Measurements from ENCODE around the gene NOS1. TPM values are rescaled to one million over a fixed set of nuclear protein-coding genes. Genes with fewer than 3 reads are reported as not detected.

The NOS1 gene
- total RNA-seq, 1 experiment from 2014 or later = 2.3 TPM

DNA sequence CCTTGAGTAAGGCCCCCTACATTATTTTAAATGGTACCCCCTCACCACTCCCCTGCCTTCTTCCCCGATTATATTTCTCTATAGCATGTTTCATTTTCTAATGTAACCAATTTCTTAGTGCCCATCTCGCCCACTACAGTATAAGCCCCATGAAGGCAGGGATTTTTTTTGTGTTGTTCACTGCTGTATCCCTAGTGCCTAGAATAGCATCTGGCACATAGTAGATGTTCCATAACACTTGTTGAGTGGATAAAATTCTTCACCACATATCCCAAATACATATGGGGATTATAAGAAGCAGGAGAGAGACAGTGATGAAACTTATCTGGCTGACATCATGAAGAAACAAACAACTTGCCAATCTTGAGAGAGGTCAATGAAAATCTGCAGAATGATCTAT lies 182.7 kb downstream of the NOS1 start:
- Histone ChIP-seq H2BK12ac (ENCODE audit: insufficient read length, low read depth, low read length) (no peak overlapping the region), H3K23me2 (ENCODE audit: insufficient read length, low read depth, low read length, poor library complexity, severe bottlenecking) (no peaks in the 10 kb centered on the region), H3K79me2 (ENCODE audit: insufficient read depth, low read length) (no peaks in the 10 kb centered on the region; the same call in 1 of the 2 replicates), H3K14ac (ENCODE audit: insufficient read depth, low read length) (no peak overlapping the region), H2AK5ac (ENCODE audit: insufficient read length, low read length) (no peak overlapping the region), H2BK20ac (ENCODE audit: low read depth, low read length, poor library complexity, severe bottlenecking) (no peak overlapping the region), H3K4ac (ENCODE audit: low read depth, low read length) (no peak overlapping the region), H3K27ac (ENCODE audit: insufficient read length, low read depth, low read length) (no peak overlapping the region), H2AFZ (ENCODE audit: low read length) (no peak overlapping the region), H3T11ph (ENCODE audit: low read length) (no peak overlapping the region), H2BK120ac (ENCODE audit: low read depth, low read length, poor library complexity, severe bottlenecking) (no peak overlapping the region), H3K9ac (ENCODE audit: extremely low read depth, insufficient read length, low read length) (no peak overlapping the region), H2BK5ac (ENCODE audit: insufficient read length, low read length) (no peak overlapping the region), H3K18ac (ENCODE audit: insufficient read length, low read depth, low read length) (no peak overlapping the region), H2BK15ac (ENCODE audit: low read depth, low read length) (no peak overlapping the region), H3K9me3 (ENCODE audit: control insufficient read depth, low read depth, low read length) (no peaks in the 10 kb centered on the region), H3K4me1 (ENCODE audit: insufficient read depth, low read length) (no peaks in the 10 kb centered on the region), H3K4me2 (ENCODE audit: insufficient read depth, insufficient read length, low read length) (no peak overlapping the region), H3K79me1 (ENCODE audit: insufficient read depth, low read depth, low read length, poor library complexity, severe bottlenecking) (no peaks in the 10 kb centered on the region), H4K91ac (ENCODE audit: insufficient read length, low read depth, low read length) (no peak overlapping the region), H4K8ac (replicated peaks; ENCODE audit: insufficient read length, low read depth, low read length) (no peak overlapping the region), H3K23ac (ENCODE audit: insufficient read length, low read depth, low read length) (no peak overlapping the region), H3K27me3 (ENCODE audit: insufficient read depth, low read length) (no peaks in the 10 kb centered on the region), H4K5ac (ENCODE audit: insufficient read length, low read depth, low read length) (no peak overlapping the region), H4K20me1 (ENCODE audit: control insufficient read depth, insufficient read depth, insufficient read length) (no peaks in the 10 kb centered on the region), H3K56ac (ENCODE audit: insufficient read length, low read depth, low read length) (no peak overlapping the region)
- TF ChIP-seq, protein P1, sequence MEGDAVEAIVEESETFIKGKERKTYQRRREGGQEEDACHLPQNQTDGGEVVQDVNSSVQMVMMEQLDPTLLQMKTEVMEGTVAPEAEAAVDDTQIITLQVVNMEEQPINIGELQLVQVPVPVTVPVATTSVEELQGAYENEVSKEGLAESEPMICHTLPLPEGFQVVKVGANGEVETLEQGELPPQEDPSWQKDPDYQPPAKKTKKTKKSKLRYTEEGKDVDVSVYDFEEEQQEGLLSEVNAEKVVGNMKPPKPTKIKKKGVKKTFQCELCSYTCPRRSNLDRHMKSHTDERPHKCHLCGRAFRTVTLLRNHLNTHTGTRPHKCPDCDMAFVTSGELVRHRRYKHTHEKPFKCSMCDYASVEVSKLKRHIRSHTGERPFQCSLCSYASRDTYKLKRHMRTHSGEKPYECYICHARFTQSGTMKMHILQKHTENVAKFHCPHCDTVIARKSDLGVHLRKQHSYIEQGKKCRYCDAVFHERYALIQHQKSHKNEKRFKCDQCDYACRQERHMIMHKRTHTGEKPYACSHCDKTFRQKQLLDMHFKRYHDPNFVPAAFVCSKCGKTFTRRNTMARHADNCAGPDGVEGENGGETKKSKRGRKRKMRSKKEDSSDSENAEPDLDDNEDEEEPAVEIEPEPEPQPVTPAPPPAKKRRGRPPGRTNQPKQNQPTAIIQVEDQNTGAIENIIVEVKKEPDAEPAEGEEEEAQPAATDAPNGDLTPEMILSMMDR (conservative IDR thresholded peaks at IDR 0.05) = no peak
- peak overlapping the region in 2 of 3 experiments; percentile 22 to 25; a peak in 2 of 7 replicates for H3K27ac Mint-ChIP-seq
- H3K27me3 Mint-ChIP-seq (ENCODE audit: low read depth) = no peaks in the 10 kb centered on the region
- no peaks in the 10 kb centered on the region for H3K4me1 Mint-ChIP-seq
- WGBS (ENCODE audit: extremely low coverage, insufficient read length, low lambda C conversion rate) = no CpG with 5 or more reads among the region's 2 CpGs
- no peaks in the 10 kb centered on the region for H3K9me3 Mint-ChIP-seq
- no peak for DNase-seq
- no peak overlapping the region for H3K4me3 Mint-ChIP-seq
- peaks cover 42 to 93% (median 82%) of the 10 kb centered on the region in 3 experiments for H3K36me3 Mint-ChIP-seq (ENCODE audit: insufficient read depth in 1 of 3, low read depth in 3 of 3)
